Osteocyte (in vitro differentiated cells): ENCODE measurements around the gene TSPAN6. TPM values are rescaled to one million over a fixed set of nuclear protein-coding genes. Genes with fewer than 3 reads are reported as not detected.

Experiments
- DNase-seq: peaks from one replicate; pipeline ENCODE4 v3.0.0; 2021; ENCODE audit warnings: mixed read lengths; ENCODE audit not compliant: unreplicated experiment; ENCODE audit errors: extremely low spot score
- H3K27ac Mint-ChIP-seq: one replicate; pipeline ENCODE4 v1.8.0; 2021; ENCODE audit warnings: mild to moderate bottlenecking, mixed read lengths; ENCODE audit not compliant: unreplicated experiment
- H3K27me3 Mint-ChIP-seq: one replicate; pipeline ENCODE4 v1.8.0; 2021; ENCODE audit warnings: mixed read lengths; ENCODE audit not compliant: unreplicated experiment
- H3K36me3 Mint-ChIP-seq: one replicate; pipeline ENCODE4 v1.8.0; 2021; ENCODE audit warnings: mixed read lengths; ENCODE audit not compliant: unreplicated experiment
- H3K4me1 Mint-ChIP-seq: one replicate; pipeline ENCODE4 v1.8.0; 2021; ENCODE audit warnings: mixed read lengths; ENCODE audit not compliant: unreplicated experiment
- H3K4me3 Mint-ChIP-seq: one replicate; pipeline ENCODE4 v1.8.0; 2021; ENCODE audit warnings: mild to moderate bottlenecking, moderate library complexity, mixed read lengths; ENCODE audit not compliant: unreplicated experiment
- H3K9me3 Mint-ChIP-seq: one replicate; pipeline ENCODE4 v1.8.0; 2021; ENCODE audit warnings: mixed read lengths; ENCODE audit not compliant: unreplicated experiment
- total RNA-seq: library from RNA; stranded (reverse); gene quantifications from 2 replicates; pipeline ENCODE4 v1.2.1, GENCODE V29; 2021
- TF ChIP-seq, protein P1 (sequence below): fragments of 200-600 bp; sonication (generic); IDR thresholded peaks from 2 replicates; pipeline ENCODE4 v1.5.0; 2021; ENCODE audit warnings: antibody characterized with exemption, mild to moderate bottlenecking, moderate library complexity

Gene TSPAN6
- total RNA-seq, 1 donor from 2014 or later, result 49.3 TPM

DNA sequence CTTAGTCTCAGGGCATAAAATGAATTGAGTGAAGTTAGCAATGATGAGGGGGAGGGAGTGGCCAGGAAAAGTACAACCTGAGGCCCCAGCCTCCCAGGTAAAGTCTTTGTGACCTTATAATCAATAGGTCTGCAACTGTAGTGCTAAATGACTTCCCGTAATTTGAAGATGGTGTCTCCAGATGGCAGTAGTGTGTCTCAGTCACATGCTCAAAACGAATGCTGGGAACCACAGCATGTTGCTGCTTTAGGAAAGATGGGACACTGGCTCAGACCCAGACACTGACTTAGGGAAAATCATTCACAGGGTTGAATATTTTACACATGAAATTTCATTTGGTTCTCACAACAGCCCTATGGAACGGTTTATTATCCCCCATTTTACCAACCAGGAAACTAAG is 17.7 kb upstream of the TSPAN6 start:
- Mint-ChIP-seq H3K36me3 (peaks cover 6% of the 10 kb centered on the region), H3K27ac (no peak overlapping the region), H3K27me3 (no peaks in the 10 kb centered on the region), H3K4me3 (no peak overlapping the region), H3K9me3 (peaks cover 12% of the 10 kb centered on the region), H3K4me1 (peaks cover 33% of the 10 kb centered on the region)
- DNase-seq, result no peak
- TF ChIP-seq, protein P1, sequence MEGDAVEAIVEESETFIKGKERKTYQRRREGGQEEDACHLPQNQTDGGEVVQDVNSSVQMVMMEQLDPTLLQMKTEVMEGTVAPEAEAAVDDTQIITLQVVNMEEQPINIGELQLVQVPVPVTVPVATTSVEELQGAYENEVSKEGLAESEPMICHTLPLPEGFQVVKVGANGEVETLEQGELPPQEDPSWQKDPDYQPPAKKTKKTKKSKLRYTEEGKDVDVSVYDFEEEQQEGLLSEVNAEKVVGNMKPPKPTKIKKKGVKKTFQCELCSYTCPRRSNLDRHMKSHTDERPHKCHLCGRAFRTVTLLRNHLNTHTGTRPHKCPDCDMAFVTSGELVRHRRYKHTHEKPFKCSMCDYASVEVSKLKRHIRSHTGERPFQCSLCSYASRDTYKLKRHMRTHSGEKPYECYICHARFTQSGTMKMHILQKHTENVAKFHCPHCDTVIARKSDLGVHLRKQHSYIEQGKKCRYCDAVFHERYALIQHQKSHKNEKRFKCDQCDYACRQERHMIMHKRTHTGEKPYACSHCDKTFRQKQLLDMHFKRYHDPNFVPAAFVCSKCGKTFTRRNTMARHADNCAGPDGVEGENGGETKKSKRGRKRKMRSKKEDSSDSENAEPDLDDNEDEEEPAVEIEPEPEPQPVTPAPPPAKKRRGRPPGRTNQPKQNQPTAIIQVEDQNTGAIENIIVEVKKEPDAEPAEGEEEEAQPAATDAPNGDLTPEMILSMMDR, result peak; percentile 34

DNA sequence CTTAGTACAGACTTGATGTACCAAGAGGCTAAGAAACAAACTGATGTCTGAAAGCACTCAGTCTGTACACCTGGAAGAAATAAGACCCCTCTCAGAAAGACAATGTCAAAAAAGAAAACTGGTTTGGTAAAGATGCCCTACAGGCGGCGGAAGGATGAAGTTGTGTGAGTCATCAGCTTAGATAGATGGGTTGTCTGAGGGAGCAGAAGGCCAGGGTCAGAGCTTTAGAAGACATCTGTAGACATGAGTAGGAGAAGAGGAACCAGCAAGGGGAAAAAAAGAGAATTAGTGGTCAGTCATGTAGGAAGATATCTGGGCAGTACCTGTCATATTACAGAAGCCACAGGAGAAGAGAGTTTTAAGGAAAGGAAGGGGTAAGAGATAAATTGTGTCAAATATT is 15.7 kb upstream of the TSPAN6 start:
- H3K27me3 Mint-ChIP-seq, result no peaks in the 10 kb centered on the region
- H3K9me3 Mint-ChIP-seq, result peaks cover 7% of the 10 kb centered on the region
- TF ChIP-seq, protein P1, result no peak
- peaks cover 45% of the 10 kb centered on the region for H3K4me1 Mint-ChIP-seq
- DNase-seq, result no peak
- no peak overlapping the region for H3K4me3 Mint-ChIP-seq
- H3K36me3 Mint-ChIP-seq, result no peaks in the 10 kb centered on the region
- H3K27ac Mint-ChIP-seq, result no peak overlapping the region

DNA sequence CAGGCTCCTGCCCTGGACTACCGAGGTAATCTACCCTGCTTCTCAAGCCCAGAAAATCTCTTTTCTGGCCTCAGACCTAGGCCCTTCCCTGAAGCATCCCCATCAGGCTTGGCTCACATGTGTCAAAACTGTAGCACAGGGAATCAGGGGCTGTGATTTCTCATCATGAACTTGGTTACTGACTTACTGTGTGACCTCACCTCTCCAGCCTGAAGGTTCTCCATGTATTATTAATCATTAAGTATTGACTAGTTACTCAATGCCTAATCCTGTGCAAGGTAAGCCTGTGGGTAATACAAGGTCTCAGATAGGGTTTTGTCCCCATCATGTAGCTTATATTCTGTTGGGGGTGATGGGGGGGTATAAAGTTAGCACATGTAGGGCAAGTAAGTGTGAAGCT is 14.2 kb upstream of the TSPAN6 start:
- no peaks in the 10 kb centered on the region for H3K27me3 Mint-ChIP-seq
- DNase-seq, result no peak
- peaks cover 54% of the 10 kb centered on the region for H3K4me1 Mint-ChIP-seq
- H3K36me3 Mint-ChIP-seq, result no peaks in the 10 kb centered on the region
- H3K27ac Mint-ChIP-seq, result peak overlapping the region; percentile 98
- TF ChIP-seq, protein P1, result no peak
- no peak overlapping the region for H3K4me3 Mint-ChIP-seq
- peaks cover 7% of the 10 kb centered on the region for H3K9me3 Mint-ChIP-seq

DNA sequence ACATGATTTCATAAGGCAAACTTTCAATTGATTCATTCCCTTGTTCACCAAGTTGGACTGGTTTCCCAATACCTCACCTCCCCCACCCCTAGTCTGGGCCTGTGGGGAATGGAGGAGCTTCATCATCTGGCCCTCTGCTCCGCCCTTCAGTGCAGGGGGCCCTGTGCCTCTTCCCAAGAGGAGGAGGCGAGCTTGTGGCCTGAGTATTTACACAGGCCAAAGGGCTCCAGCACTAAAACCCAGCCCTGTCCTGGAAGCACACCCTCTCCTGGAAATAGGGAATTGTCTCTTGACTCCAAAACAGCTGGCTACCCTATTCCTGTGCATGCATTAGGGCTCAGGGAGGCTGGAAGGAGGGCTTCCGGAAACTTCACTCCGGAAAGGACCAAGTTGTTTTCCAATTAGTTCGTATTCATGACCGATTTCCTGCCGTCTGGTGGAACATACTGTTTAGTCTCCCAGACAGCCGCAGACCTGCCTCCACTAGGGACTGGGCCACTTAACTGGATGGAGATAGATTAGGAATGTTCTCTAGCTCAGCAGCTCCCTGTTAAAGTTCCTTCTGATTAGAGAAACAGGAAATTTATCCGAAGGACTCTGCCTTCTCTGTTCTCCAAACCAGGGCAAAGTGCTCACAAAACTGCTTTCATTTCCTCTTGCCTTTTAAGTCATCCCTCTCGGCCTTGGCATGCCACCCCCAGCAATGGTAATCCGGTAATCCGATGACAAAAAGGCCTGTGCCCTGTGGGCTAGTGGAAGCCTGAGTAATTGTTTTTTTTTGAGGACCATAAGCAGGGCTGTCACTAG is 13.1 kb upstream of the TSPAN6 start:
- Mint-ChIP-seq H3K9me3 (peaks cover 7% of the 10 kb centered on the region), H3K36me3 (no peaks in the 10 kb centered on the region), H3K27me3 (no peaks in the 10 kb centered on the region), H3K4me3 (no peak overlapping the region), H3K27ac (peak overlapping the region; percentile 98), H3K4me1 (peaks cover 60% of the 10 kb centered on the region)
- TF ChIP-seq, protein P1, result no peak
- no peak for DNase-seq

DNA sequence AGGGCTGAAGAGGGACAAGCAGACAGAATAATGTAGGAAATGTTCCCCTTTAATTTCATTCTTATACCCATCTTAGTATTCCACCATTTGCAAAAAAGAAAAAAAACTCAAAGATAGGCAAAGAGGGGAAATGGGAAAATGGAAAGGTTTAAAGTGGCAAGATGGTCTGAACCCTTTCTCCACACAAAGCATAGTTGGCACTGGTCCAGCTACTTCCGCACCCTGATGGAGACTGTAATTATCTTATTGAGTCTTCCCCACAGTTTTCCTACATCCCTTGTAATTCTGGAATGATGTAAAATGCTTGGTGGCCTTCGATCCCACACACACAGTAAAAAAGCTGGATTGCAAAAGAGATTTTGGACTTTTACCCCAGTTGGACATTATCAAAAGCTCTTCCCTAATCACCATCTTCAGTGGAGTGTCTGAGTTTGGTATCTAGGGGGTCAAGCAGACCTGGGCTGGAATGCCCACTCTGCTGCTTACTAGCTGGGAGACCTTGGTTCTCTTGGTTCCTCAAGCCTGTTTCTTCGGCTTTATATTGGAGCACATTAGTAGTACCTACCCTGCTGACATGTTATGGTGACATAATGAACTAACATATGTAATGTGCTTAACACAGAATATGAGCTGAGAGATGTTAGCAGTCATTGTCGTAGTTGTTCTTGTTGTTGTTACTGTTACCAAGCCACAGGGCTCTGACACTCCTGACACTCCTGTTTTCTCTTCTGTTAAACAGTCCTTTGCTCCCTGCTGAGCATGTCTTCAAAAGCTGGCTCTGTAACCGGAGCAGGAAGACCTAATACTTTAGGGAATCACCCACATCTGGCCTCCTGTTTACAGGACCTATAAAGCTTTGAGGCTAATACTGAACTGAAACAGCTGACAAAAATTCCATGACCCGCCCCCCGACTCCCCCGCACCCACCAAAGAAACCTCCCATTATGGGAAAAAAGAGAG is 12.1 kb upstream of the TSPAN6 start:
- Mint-ChIP-seq H3K27ac (peak overlapping the region; percentile 98), H3K36me3 (no peaks in the 10 kb centered on the region), H3K27me3 (no peaks in the 10 kb centered on the region), H3K4me3 (peak overlapping the region; percentile 30), H3K4me1 (peaks cover 62% of the 10 kb centered on the region), H3K9me3 (peaks cover 7% of the 10 kb centered on the region)
- no peak for DNase-seq
- TF ChIP-seq, protein P1, result no peak
